ENCODE data around the gene RALB.

The RALB gene

DNA sequence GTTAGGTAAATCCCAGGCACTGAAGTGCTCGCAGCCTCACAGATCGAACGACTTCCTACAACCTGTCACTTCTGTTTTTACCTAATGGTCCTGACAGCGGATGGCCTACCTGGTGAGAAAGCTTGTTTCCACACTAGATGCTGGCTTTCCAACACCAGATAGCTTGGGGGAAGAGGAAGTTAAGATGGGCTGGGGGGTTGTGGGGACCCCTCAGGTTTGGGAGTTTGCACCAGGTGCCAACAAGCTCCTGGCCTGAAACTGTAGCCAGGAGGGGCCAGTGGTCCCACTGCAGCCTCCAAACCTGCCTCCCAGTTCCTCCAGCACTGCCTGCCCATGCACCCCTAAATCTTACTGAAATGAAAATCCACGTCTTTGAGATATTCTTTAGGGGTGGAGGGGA, 33.4 kb upstream of the RALB start:
- TF ChIP-seq CTCF (IDR thresholded peaks at IDR 0.05): no peak
- H3K36me3 ChIP-seq: no peaks in the 10 kb centered on the region
- H3K9me3 ChIP-seq: no peaks in the 10 kb centered on the region
- H3K27me3 ChIP-seq: no peaks in the 10 kb centered on the region
- no peak overlapping the region for H3K4me3 ChIP-seq (ENCODE audit: low read depth in 1 of 2, low read length in 1 of 2)
- peaks cover 55 to 60% of the 10 kb centered on the region in 2 experiments for H3K4me1 ChIP-seq (ENCODE audit: control insufficient read depth in 1 of 2, insufficient read depth in 1 of 2, low read depth in 1 of 2, low read length in 1 of 2)
- H3K27ac ChIP-seq: peak overlapping the region; percentile 72

- no peak for TF ChIP-seq CTCF (IDR thresholded peaks at IDR 0.05)
- Histone ChIP-seq H3K4me1 (ENCODE audit: control insufficient read depth in 1 of 2, insufficient read depth in 1 of 2, low read depth in 1 of 2, low read length in 1 of 2) (peaks cover 55 to 65% of the 10 kb centered on the region in 2 experiments), H3K9me3 (no peaks in the 10 kb centered on the region), H3K4me3 (ENCODE audit: low read depth in 1 of 2, low read length in 1 of 2) (no peak overlapping the region), H3K27me3 (no peaks in the 10 kb centered on the region), H3K27ac (peak overlapping the region; percentile 72), H3K36me3 (no peaks in the 10 kb centered on the region)
Observed at GRCh38 chr2:120219766-120220165, 32.9 kb upstream of the RALB start.

DNA sequence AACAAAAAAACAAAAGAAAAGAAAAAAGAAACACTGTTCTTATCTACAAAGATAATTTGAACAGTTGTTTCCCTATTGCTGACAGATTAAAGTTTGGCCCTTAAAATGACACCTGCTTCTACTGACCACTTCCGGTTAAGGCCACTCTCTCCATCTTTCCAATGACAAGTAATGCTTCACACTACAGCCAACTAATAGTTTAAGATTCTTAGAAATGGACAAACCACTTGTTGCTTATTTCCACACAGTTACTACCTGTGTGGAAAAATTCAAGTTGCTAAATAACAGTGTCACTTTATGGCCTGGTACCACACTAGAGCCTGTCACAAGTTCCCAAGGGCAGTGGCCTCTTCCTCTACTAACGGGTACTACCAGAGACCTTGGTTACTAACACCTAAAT, 31.9 kb upstream of the RALB start:
- H3K27ac ChIP-seq: peak overlapping the region; percentile 72
- peaks cover 55 to 67% of the 10 kb centered on the region in 2 experiments for H3K4me1 ChIP-seq (ENCODE audit: control insufficient read depth in 1 of 2, insufficient read depth in 1 of 2, low read depth in 1 of 2, low read length in 1 of 2)
- peak overlapping the region in 1 of 2 experiments; percentile 21 for H3K4me3 ChIP-seq (ENCODE audit: low read depth in 1 of 2, low read length in 1 of 2)
- no peaks in the 10 kb centered on the region for H3K9me3 ChIP-seq
- H3K27me3 ChIP-seq: no peaks in the 10 kb centered on the region
- H3K36me3 ChIP-seq: no peaks in the 10 kb centered on the region
- no peak for TF ChIP-seq CTCF (IDR thresholded peaks at IDR 0.05)

DNA sequence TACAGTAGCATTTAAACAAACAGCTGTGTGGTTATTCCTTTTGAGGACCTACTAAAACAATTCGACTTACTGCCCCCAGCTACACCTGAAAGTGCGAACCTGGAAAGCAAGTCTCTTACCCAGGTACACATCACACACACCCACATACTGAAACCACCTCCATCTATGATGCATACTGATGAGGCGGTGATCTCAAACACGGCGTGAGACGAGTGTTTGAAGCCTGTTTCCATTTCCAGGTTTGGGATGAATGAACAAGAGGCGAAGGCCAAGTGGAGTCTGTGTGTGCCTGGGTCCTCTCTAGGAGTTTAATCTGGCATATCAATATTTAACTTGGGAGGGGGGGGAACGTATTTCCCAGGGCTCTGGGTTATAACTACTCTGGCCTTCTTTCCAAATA, 31.0 kb upstream of the RALB start:
- no peak for TF ChIP-seq CTCF (IDR thresholded peaks at IDR 0.05)

DNA sequence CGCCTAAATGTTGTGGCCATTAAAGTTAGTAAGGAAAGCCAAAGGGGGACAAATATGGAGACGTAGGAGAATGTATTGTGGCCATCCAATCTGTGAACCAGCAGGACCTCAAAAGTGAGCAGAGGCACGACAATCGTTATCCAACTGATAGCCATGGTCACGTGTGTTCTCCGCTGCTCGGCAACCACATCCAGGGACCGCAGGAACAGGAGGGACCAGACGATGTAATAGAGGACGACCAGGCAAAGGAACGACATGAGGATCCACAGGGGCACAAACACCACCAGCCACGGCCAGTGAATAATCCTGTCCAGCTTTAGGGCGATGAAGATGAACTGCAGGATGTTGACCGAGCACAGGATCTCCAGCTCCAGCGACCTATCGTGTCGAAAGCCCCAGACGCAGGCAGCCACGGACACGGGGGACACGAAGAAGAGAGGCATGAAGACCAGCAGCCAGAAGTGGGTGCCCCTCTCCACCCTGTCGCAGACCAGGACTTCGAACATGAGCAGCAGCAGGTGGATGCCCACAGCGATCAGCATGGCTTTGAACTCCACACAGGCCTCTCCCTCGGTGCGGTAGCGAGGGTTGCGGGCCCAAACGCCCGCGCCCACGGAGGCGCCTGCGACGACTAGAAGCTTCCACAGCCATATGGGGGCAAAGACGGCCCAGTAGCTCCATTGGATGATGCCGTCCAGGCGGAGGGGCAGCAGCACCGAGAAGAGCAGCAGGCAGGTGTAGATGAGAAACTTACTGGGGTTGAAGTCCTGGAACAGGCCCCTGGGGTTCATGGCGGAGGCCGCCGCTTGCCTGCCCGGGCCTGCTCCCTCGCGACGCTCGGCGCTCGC, 30.2 kb upstream of the RALB start:
- peak overlapping the region; percentile 96 for H3K27ac ChIP-seq
- H3K36me3 ChIP-seq: no peaks in the 10 kb centered on the region
- TF ChIP-seq CTCF (IDR thresholded peaks at IDR 0.05): no peak

More for the DNA sequence above, 31.0 kb upstream of the RALB start:
- Histone ChIP-seq H3K4me1 (ENCODE audit: control insufficient read depth in 1 of 2, insufficient read depth in 1 of 2, low read depth in 1 of 2, low read length in 1 of 2) (peaks cover 55 to 67% of the 10 kb centered on the region in 2 experiments), H3K4me3 (ENCODE audit: low read depth in 1 of 2, low read length in 1 of 2) (no peak overlapping the region), H3K9me3 (no peaks in the 10 kb centered on the region), H3K27ac (peak overlapping the region; percentile 72), H3K27me3 (no peaks in the 10 kb centered on the region), H3K36me3 (no peaks in the 10 kb centered on the region)

More for the DNA sequence above, 30.2 kb upstream of the RALB start:
- peaks cover 55 to 67% of the 10 kb centered on the region in 2 experiments for H3K4me1 ChIP-seq (ENCODE audit: control insufficient read depth in 1 of 2, insufficient read depth in 1 of 2, low read depth in 1 of 2, low read length in 1 of 2)
- peaks cover 7% of the 10 kb centered on the region for H3K27me3 ChIP-seq
- H3K9me3 ChIP-seq: no peaks in the 10 kb centered on the region
- peak overlapping the region; percentile 83 to 99 for H3K4me3 ChIP-seq (ENCODE audit: low read depth in 1 of 2, low read length in 1 of 2)
